GM12873 (cell line): ENCODE measurements around the gene ATP2C2.

Experiments used
- TF ChIP-seq, protein P1 (sequence below): IDR thresholded peaks from 2 replicates; pipeline ENCODE4 v1.5.1; 2012; ENCODE audit warnings: low read depth, mild to moderate bottlenecking, moderate library complexity, low read length, control low read depth; ENCODE audit not compliant: insufficient read depth; ENCODE audit errors: missing control alignments

The ATP2C2 gene

GRCh38 chr16:84425696-84426095 is 57.4 kb downstream of the ATP2C2 start:
- TF ChIP-seq, protein P1, sequence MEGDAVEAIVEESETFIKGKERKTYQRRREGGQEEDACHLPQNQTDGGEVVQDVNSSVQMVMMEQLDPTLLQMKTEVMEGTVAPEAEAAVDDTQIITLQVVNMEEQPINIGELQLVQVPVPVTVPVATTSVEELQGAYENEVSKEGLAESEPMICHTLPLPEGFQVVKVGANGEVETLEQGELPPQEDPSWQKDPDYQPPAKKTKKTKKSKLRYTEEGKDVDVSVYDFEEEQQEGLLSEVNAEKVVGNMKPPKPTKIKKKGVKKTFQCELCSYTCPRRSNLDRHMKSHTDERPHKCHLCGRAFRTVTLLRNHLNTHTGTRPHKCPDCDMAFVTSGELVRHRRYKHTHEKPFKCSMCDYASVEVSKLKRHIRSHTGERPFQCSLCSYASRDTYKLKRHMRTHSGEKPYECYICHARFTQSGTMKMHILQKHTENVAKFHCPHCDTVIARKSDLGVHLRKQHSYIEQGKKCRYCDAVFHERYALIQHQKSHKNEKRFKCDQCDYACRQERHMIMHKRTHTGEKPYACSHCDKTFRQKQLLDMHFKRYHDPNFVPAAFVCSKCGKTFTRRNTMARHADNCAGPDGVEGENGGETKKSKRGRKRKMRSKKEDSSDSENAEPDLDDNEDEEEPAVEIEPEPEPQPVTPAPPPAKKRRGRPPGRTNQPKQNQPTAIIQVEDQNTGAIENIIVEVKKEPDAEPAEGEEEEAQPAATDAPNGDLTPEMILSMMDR, result no peak

- TF ChIP-seq, protein P1, result no peak
Measured at GRCh38 chr16:84426804-84427203, 58.5 kb downstream of the ATP2C2 start.

- TF ChIP-seq, protein P1, result no peak
Measured at GRCh38 chr16:84427553-84427952, 59.2 kb downstream of the ATP2C2 start.

DNA sequence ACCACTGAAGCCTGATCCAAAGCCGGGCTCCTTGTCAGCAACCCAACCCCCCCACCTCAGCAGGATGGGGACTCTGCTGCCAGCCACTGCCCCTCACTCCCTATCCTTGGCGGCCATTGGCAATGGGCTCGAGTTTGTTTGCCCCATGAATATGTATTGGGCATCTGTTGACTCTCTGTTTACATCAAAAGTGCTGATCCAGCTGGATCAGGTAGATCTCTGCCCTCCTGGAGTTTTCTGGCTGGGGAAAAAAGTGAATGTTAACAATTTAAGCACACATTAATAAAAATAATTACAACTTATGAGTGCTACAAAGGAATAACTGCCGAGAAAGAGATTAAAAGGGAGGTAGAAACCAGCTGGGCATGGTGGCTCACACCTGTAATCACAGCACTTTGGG is 62.5 kb downstream of the ATP2C2 start:
- TF ChIP-seq, protein P1, result no peak

GRCh38 chr16:84434800-84435199 is 66.5 kb downstream of the ATP2C2 start:
- TF ChIP-seq, protein P1, result no peak

- TF ChIP-seq, protein P1, result no peak
Measured at GRCh38 chr16:84436196-84436595, 67.9 kb downstream of the ATP2C2 start.

- TF ChIP-seq, protein P1, result no peak
Measured at GRCh38 chr16:84438971-84439696, 70.8 kb downstream of the ATP2C2 start.
